Mucosa of descending colon (tissue), 3 donors: ENCODE data around the gene RBM20. TPM values are rescaled to one million over a fixed set of nuclear protein-coding genes. Genes with fewer than 3 reads are reported as not detected.

Experiments used
- ATAC-seq: fragments of 200-7000 bp; cut with Tn5 transposase; one replicate; pipeline ENCODE4 v1.9.1; 2020; ENCODE audit warnings: mild to moderate bottlenecking, moderate library complexity
- DNase-seq, 3 donors: peaks; one replicate each; pipeline ENCODE4 v3.0.0-alpha.2; 2020
- H3K36me3 ChIP-seq: fragments of 200-600 bp; one replicate; pipeline ENCODE4 v1.8.0; 2021; ENCODE audit warnings: low read depth, mild to moderate bottlenecking
- H3K4me1 ChIP-seq: fragments of 200-600 bp; one replicate; pipeline ENCODE4 v1.8.0; 2021; ENCODE audit warnings: low read depth, mild to moderate bottlenecking
- H3K4me3 ChIP-seq: fragments of 200-600 bp; one replicate; pipeline ENCODE4 v1.8.0; 2021; ENCODE audit warnings: mild to moderate bottlenecking
- H3K9me3 ChIP-seq: fragments of 200-600 bp; one replicate; pipeline ENCODE4 v1.8.0; 2021; ENCODE audit warnings: mild to moderate bottlenecking
- CTCF ChIP-seq: fragments of 200-600 bp; IDR thresholded peaks from one replicate; pipeline ENCODE4 v1.8.0; 2022; ENCODE audit warnings: antibody characterized with exemption, mild to moderate bottlenecking
- intact Hi-C, 2 donors: fragments of 100-400 bp; cut with DNase I in 1 of 2; cut with micrococcal nuclease in 1 of 2; formaldehyde crosslinking; loops; one replicate each; pipeline versions ENCODE4 v1.11.0 to v1.11.1; 2022; cut with DNase I, micrococcal nuclease
- total RNA-seq, 3 donors: library from RNA; stranded (reverse); fragmentation: NEBNext Ultra II Directional in 2 of 3; extraction: Animal tissue kit (Norgen Biotek cat#: 25700) in 2 of 3; gene quantifications; one replicate each; pipeline versions ENCODE4 v1.2.1 to v1.2.4, GENCODE V29; 2021 to 2023
- donor health status: DM: no; HTN: no; CAD: no; lungs with moderate emphysema.
- donor health status: DM: no; HTN: no; CAD: no.
- donor health status: DM: no; HTN: yes; CAD: no.

RBM20 gene
- total RNA-seq, 3 donors from 2014 or later = 0.46 to 9.7 (median 2.0) TPM

DNA sequence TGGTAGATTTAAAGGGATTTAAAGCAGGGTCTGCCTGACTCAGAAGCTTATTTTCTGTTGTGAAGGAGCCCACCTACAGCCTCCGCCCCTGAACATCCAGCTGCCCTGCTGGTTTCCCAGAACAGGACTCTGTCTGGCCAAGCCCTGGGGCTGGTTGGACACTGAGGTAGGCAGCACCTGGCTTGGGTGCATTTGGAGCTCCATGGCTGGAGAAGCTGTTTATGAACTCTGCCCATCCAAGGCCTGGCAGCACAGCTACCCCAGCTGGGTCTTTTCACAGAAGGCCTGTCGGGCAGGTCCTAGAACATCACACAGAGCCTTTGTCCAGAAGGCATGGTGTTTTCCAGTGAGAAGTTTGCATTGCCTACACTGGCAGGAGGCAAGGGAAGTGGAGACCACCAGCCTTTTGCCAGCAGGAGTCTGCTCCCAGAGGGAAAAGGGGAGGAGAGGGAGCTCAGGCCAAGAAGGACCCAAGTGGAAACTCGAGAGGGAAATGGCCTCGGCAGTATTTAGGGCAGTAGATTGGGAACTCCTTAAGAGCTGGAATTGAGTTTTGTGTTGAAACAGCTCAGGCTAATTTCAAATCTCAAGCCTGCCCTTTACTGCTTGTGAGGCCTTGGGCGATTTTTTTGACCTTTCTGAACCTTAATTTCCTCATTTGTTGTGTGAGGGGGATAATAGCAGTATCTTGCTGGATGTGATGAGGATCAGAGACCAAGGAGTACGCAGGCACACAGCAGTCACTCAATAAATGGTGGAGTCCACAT, 215.3 kb downstream of the RBM20 start:
- H3K36me3 ChIP-seq = no peaks in the 10 kb centered on the region
- intact Hi-C loops = no loop called here
- H3K4me1 ChIP-seq = peaks cover 56% of the 10 kb centered on the region
- peak in 1 of 3 donors; percentile 53 for DNase-seq
- no peak overlapping the region for H3K4me3 ChIP-seq
- no peak for TF ChIP-seq CTCF
- no peaks in the 10 kb centered on the region for H3K9me3 ChIP-seq
- ATAC-seq = no peak

GRCh38 chr10:110859973-110860376, 215.8 kb downstream of the RBM20 start:
- Histone ChIP-seq H3K4me3 (no peak overlapping the region), H3K36me3 (no peaks in the 10 kb centered on the region), H3K4me1 (peaks cover 60% of the 10 kb centered on the region), H3K9me3 (no peaks in the 10 kb centered on the region)
- TF ChIP-seq CTCF = no peak
- intact Hi-C loops = no loop called here
- no peak for ATAC-seq
- no peak for DNase-seq

DNA sequence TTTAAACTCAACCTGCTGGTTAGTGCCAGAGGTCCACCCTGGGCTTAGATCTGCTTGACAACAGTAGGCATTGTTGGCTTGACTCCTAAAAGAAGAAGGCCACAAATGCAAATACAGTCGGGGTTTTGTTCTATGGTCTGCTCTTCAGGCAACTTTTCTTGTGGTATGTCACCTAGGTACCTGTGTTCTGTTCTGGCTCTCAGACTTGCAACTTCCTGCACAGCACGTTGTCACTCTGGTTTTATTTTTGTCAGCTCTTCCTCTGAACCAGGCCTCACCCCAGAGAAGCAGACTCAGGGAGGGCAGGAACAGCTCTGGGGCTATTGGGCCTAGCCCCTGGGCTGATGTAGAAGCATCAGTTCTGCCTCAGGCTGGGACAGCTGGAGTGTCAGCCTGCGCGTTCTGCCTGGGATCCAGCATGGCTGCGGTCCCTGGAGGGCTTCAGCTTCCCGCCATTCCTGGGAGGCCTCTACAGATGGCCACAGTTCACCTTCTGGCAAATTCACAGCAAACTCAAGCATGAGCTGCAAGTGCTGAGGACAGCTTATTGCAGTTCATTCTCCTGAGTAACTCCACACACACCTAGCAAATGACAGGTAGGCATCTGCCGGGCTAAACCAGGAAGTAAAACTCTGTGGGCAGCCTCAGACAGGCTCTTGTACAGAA, 216.6 kb downstream of the RBM20 start:
- intact Hi-C loops = no loop called here
- Histone ChIP-seq H3K9me3 (no peaks in the 10 kb centered on the region), H3K4me3 (no peak overlapping the region), H3K36me3 (no peaks in the 10 kb centered on the region), H3K4me1 (peaks cover 67% of the 10 kb centered on the region)
- no peak for TF ChIP-seq CTCF
- DNase-seq (peak in 2 of 3 donors; percentile 60 to 64), ATAC-seq (peak; percentile 41)

- H3K36me3 ChIP-seq = no peaks in the 10 kb centered on the region
- no peak for DNase-seq
- peaks cover 73% of the 10 kb centered on the region for H3K4me1 ChIP-seq
- ATAC-seq = no peak
- intact Hi-C loops = no loop called here
- no peaks in the 10 kb centered on the region for H3K9me3 ChIP-seq
- TF ChIP-seq CTCF = no peak
- no peak overlapping the region for H3K4me3 ChIP-seq
Measured at GRCh38 chr10:110861476-110861875, 217.3 kb downstream of the RBM20 start.

DNA sequence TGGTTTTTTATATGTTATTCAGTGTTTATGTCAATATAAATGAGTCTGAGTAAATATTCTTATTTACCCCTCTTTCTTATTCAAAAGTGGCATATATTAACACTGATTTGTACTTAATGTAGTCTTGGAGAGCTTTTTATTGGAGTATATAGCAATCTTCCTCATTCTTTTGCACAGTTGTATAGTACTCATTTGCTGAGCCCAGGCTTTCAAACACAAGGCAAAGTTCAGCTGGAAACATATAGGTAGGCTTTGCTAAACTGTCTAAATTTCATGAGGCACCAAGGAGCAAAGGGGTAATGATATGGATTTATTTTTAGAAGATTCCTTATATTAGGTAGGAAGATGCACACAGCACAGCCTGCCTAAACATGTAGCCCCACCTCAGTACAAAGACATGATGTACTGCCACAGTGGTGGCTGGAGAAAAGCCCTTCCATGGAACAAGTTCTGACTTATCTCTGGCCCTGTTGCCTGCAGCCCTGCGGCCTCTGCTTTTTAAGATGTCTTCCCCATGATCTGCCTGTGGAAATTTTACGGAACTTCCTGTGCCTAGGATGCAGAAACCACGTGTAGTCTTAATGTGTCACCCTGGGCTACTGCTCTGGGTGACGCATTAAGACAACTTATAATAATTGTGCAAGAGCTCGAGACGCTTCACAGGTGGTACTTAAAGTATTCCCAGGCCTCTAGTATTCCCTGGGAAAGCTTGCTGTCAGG, 218.0 kb downstream of the RBM20 start:
- H3K4me3 ChIP-seq = no peak overlapping the region
- intact Hi-C loops = no loop called here
- DNase-seq (no peak), ATAC-seq (no peak)
- TF ChIP-seq CTCF = no peak
- H3K4me1 ChIP-seq = peaks cover 78% of the 10 kb centered on the region
- H3K9me3 ChIP-seq = no peaks in the 10 kb centered on the region
- H3K36me3 ChIP-seq = no peaks in the 10 kb centered on the region
